PFSK-1 (cell line): ENCODE results near the gene MLPH.

Experiments used
- FOXP2 ChIP-seq: optimal IDR thresholded peaks from 2 replicates; pipeline ENCODE3; 2011; ENCODE audit warnings: borderline replicate concordance, control low read depth, inconsistent platforms; ENCODE audit not compliant: insufficient read depth; ENCODE audit errors: extremely low read length, extremely low read depth
- POLR2AphosphoS5 ChIP-seq: IDR thresholded peaks from 2 replicates; pipeline ENCODE4 v1.6.1; 2012; ENCODE audit warnings: low read depth, mild to moderate bottlenecking, control low read depth, low read length, moderate library complexity
- SIN3A ChIP-seq: IDR thresholded peaks from 2 replicates; pipeline ENCODE4 v1.6.1; 2012; ENCODE audit warnings: mild to moderate bottlenecking, low read length, moderate library complexity, borderline replicate concordance; ENCODE audit not compliant: insufficient read depth
- TAF1 ChIP-seq: IDR thresholded peaks from 2 replicates; pipeline ENCODE4 v1.6.1; 2012; ENCODE audit warnings: low read length, control low read depth, borderline replicate concordance; ENCODE audit not compliant: insufficient read depth
- TF ChIP-seq, protein P1 (sequence below), 2 experiments: IDR thresholded peaks; 2 replicates each; pipeline versions ENCODE4 v1.6.1 to v1.8.0; 2011 to 2012; ENCODE audit warnings: low read depth in 2 of 2, low read length in 2 of 2, control low read depth in 1 of 2, inconsistent platforms in 1 of 2, mild to moderate bottlenecking in 1 of 2, moderate library complexity in 1 of 2; ENCODE audit not compliant: insufficient read depth in 1 of 2

Gene MLPH

DNA sequence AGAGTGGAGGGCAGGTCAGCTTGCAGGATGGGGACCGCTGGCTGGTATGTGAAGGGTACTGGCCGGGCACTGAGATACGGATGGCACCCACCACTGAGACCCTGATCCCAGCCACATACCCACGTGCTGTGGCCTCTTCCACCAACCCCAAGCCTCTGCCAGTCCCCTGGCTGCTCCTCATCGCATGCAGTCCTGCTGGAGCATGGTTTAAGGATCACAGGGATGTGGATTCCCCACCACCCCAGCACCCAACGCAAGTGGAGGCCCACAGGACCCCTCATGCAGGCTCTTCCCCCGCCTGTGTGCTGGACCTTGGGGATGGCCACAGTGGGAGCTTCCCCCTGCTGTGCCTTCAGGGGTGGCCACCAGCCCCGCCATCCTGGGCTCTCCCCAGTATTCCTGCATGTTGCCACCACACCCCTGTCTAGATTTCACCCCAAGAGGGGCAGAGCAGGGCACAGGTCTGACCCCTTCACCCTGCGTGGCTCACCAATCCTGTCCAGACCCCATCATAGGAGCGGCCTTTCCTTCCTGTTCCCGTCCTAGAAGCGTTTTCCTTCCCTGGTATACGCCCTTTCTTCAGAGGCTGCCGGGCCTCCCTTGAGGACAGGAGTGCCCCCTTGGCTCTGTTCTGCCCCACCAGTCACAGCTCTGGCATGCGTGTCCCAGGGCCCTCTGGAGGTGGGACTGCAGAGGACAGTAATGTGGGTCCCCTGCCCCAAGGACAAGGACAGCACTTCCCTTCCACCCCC lies 18.3 kb downstream of the MLPH start:
- TF ChIP-seq FOXP2 (no peak), POLR2AphosphoS5 (no peak), TAF1 (no peak), SIN3A (no peak)
- TF ChIP-seq, protein P1, sequence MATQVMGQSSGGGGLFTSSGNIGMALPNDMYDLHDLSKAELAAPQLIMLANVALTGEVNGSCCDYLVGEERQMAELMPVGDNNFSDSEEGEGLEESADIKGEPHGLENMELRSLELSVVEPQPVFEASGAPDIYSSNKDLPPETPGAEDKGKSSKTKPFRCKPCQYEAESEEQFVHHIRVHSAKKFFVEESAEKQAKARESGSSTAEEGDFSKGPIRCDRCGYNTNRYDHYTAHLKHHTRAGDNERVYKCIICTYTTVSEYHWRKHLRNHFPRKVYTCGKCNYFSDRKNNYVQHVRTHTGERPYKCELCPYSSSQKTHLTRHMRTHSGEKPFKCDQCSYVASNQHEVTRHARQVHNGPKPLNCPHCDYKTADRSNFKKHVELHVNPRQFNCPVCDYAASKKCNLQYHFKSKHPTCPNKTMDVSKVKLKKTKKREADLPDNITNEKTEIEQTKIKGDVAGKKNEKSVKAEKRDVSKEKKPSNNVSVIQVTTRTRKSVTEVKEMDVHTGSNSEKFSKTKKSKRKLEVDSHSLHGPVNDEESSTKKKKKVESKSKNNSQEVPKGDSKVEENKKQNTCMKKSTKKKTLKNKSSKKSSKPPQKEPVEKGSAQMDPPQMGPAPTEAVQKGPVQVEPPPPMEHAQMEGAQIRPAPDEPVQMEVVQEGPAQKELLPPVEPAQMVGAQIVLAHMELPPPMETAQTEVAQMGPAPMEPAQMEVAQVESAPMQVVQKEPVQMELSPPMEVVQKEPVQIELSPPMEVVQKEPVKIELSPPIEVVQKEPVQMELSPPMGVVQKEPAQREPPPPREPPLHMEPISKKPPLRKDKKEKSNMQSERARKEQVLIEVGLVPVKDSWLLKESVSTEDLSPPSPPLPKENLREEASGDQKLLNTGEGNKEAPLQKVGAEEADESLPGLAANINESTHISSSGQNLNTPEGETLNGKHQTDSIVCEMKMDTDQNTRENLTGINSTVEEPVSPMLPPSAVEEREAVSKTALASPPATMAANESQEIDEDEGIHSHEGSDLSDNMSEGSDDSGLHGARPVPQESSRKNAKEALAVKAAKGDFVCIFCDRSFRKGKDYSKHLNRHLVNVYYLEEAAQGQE (IDR thresholded peaks at IDR 0.05; ENCODE audit: insufficient read depth in 1 of 2, low read depth in 2 of 2, low read length in 2 of 2): no peak

DNA sequence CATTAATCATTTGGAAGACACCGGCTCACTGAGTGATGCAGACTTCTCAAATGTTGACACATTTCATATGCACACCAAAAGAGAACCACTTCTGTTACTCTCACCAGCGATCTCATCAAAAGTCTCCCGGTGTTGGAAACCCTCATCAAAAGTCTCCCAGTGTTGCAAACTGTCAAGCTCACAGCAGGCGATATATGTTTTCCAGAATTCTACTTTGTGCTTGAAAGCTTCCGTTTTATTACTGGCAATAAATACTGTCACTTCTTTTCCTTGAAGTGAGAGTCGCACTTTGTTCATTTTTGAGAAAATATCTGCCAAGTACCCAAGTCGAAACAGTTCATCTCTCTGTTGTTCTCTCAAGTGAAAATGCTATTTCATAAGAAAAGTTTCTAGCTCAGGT lies 20.5 kb downstream of the MLPH start:
- TF ChIP-seq FOXP2: no peak
- no peak for TF ChIP-seq POLR2AphosphoS5
- no peak for TF ChIP-seq TAF1
- TF ChIP-seq, protein P1 (IDR thresholded peaks at IDR 0.05; ENCODE audit: insufficient read depth in 1 of 2, low read depth in 2 of 2, low read length in 2 of 2): no peak
- no peak for TF ChIP-seq SIN3A

DNA sequence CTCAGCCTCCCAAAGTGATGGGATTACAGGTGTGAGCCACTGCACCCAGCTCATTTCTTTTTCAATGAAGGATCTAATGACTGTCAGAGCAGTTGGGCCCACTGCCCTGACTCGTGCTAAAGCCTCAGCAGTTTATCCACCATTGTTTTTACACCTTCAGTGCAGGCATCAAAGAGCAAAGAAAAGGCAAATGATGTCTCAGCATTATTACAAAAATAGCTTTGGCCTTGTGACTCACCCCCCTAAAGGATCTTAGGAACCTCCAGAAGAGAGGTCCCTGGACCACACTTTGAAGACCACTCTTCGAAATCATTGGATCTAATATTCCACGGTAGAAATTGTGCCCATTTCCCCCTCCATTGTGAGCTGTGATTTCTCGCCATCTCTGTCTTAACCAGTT lies 21.3 kb downstream of the MLPH start:
- no peak for TF ChIP-seq SIN3A
- TF ChIP-seq POLR2AphosphoS5: no peak
- TF ChIP-seq TAF1: no peak
- TF ChIP-seq FOXP2: no peak
- TF ChIP-seq, protein P1 (IDR thresholded peaks at IDR 0.05; ENCODE audit: insufficient read depth in 1 of 2, low read depth in 2 of 2, low read length in 2 of 2): no peak

DNA sequence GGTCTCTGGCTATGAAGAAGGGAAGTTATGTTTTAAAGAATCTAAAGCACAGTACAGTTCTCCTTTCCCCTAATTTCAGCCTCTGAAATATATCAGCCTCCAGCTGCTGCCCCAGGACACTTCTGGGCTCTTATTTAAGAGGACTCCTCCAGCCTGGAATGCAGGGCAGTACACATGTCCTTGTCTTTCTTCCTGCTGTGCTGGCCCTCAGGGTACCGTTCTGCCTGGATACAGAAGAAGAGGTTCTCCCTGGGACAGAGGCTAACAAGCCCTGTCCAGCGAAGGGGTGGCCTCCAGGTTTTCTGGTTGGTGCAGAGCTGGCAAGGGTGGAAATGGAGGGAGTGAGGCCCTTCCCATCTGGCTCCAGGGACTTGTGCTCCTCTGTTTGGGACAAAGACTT lies 22.1 kb downstream of the MLPH start:
- TF ChIP-seq, protein P1 (IDR thresholded peaks at IDR 0.05; ENCODE audit: insufficient read depth in 1 of 2, low read depth in 2 of 2, low read length in 2 of 2): no peak
- no peak for TF ChIP-seq POLR2AphosphoS5
- TF ChIP-seq FOXP2: no peak
- no peak for TF ChIP-seq SIN3A
- no peak for TF ChIP-seq TAF1
